T-helper 17 cell (primary cell): ENCODE data around the gene LSP1. TPM values are rescaled to one million over a fixed set of nuclear protein-coding genes. Genes with fewer than 3 reads are reported as not detected.

ENCODE experiments used
- ATAC-seq: fragments of 150-1000 bp; cut with Tn5 transposase; 2 replicates; pipeline ENCODE4 v1.10.0; 2021; ENCODE audit warnings: mild to moderate bottlenecking, moderate library complexity
- DNase-seq, 3 donors: peaks; one replicate each; pipeline versions ENCODE4 v3.0.0 to v3.0.0-alpha.2; 2020 to 2021
- H3K9me3 ChIP-seq: one replicate; pipeline ENCODE4 v1.7.0; 2013; ENCODE audit warnings: low read length, mild to moderate bottlenecking; ENCODE audit not compliant: control insufficient read depth, poor library complexity, severe bottlenecking
- H3K27ac Mint-ChIP-seq: one replicate; pipeline ENCODE4 v1.8.0; 2022; ENCODE audit warnings: mild to moderate bottlenecking, moderate library complexity, mixed read lengths
- H3K27me3 Mint-ChIP-seq: one replicate; pipeline ENCODE4 v1.8.0; 2022; ENCODE audit warnings: mixed read lengths
- H3K36me3 Mint-ChIP-seq: one replicate; pipeline ENCODE4 v1.8.0; 2022; ENCODE audit warnings: low read depth, mixed read lengths
- H3K4me1 Mint-ChIP-seq: one replicate; pipeline ENCODE4 v1.8.0; 2022; ENCODE audit warnings: mild to moderate bottlenecking, mixed read lengths
- H3K4me3 Mint-ChIP-seq: one replicate; pipeline ENCODE4 v1.8.0; 2022; ENCODE audit warnings: mild to moderate bottlenecking, moderate library complexity, mixed read lengths
- total RNA-seq, 4 donors: library from RNA in 2 of 4; stranded (reverse) in 2 of 4; gene quantifications; one replicate each; pipeline ENCODE4 v1.2.3 and lab custom pipeline; 2022 to 2026

The LSP1 gene
- total RNA-seq, 2 donors from 2014 or later: 297 to 299 TPM

DNA sequence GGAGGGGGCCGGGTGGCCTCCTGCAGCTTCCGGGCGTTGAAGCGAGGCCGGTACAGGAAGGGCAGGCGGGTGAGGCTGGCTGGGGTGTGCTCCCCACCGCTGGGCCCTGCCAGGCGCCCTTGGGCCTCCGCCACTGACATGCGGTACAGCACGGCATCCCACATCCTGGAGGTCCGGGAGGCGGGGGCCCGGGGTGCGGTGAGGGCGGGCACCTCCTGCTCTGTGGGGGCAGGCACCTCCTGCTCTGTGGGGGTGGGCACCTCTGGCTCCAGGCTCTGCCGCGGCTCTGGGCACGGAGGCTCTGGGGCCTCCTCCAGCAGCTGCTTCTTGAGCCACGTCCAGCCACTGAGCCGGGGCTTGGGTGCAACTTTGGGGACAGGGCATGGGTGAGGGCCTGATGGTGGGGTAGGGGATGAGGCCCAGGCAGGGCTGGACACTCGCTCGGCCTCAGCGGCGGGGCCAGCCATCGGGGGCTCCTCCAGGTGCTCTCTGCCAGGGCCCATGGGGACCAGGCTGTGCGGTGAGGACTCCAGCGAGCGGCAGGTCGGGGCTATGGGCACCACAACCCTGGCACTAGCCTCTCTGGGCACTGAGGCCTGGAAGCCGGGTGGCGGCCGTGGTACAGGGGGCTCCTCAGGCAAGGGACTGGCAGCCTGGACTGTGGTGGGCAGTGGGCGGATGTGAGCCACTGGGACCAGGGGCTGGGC lies 36.5 kb downstream of the LSP1 start:
- peak overlapping the region; percentile 75 for H3K27ac Mint-ChIP-seq
- no peaks in the 10 kb centered on the region for H3K9me3 ChIP-seq
- no peaks in the 10 kb centered on the region for H3K27me3 Mint-ChIP-seq
- peaks cover 23% of the 10 kb centered on the region for H3K4me1 Mint-ChIP-seq
- H3K4me3 Mint-ChIP-seq: peak overlapping the region; percentile 82
- peak; percentile 53 to 60 (median 60) for DNase-seq
- ATAC-seq: peak; percentile 94
- H3K36me3 Mint-ChIP-seq: peaks cover 2% of the 10 kb centered on the region

GRCh38 chr11:1889941-1890855 lies 37.3 kb downstream of the LSP1 start:
- Mint-ChIP-seq H3K27ac (peak overlapping the region; percentile 75), H3K4me3 (peak overlapping the region; percentile 82), H3K27me3 (no peaks in the 10 kb centered on the region), H3K4me1 (peaks cover 23% of the 10 kb centered on the region), H3K36me3 (peaks cover 2% of the 10 kb centered on the region)
- no peaks in the 10 kb centered on the region for H3K9me3 ChIP-seq
- DNase-seq: no peak
- no peak for ATAC-seq

GRCh38 chr11:1890856-1891830 lies 38.3 kb downstream of the LSP1 start:
- DNase-seq: no peak
- Mint-ChIP-seq H3K36me3 (peaks cover 2% of the 10 kb centered on the region), H3K27ac (peak overlapping the region; percentile 29), H3K4me1 (peaks cover 23% of the 10 kb centered on the region), H3K4me3 (peak overlapping the region; percentile 82), H3K27me3 (no peaks in the 10 kb centered on the region)
- no peak for ATAC-seq
- H3K9me3 ChIP-seq: no peaks in the 10 kb centered on the region

GRCh38 chr11:1891831-1892115 lies 38.9 kb downstream of the LSP1 start, which contains the start of gene PRR33:
Gene PRR33 (minus strand): TSS chr11:1891895. CDS start chr11:1890584, 1,311 bp downstream.
- Mint-ChIP-seq H3K4me3 (peak within 1 kb of the TSS; percentile 82), H3K27me3 (peaks cover 2% of the 10 kb centered on the region), H3K27ac (peak within 1 kb of the TSS; percentile 29), H3K4me1 (peaks cover 23% of the 10 kb centered on the region), H3K36me3 (peaks cover 2% of the 10 kb centered on the region)
- ATAC-seq: no peak
- H3K9me3 ChIP-seq: no peaks in the 10 kb centered on the region
- DNase-seq: no peak

GRCh38 chr11:1892116-1892515 lies 39.2 kb downstream of the LSP1 start:
- H3K9me3 ChIP-seq: no peaks in the 10 kb centered on the region
- Mint-ChIP-seq H3K27me3 (peaks cover 5% of the 10 kb centered on the region), H3K4me3 (no peak overlapping the region), H3K27ac (no peak overlapping the region), H3K36me3 (peaks cover 2% of the 10 kb centered on the region), H3K4me1 (peaks cover 23% of the 10 kb centered on the region)
- ATAC-seq (no peak), DNase-seq (no peak)

GRCh38 chr11:1892558-1892957 lies 39.7 kb downstream of the LSP1 start:
- ATAC-seq (no peak), DNase-seq (no peak)
- Mint-ChIP-seq H3K4me1 (peaks cover 23% of the 10 kb centered on the region), H3K27me3 (peaks cover 10% of the 10 kb centered on the region), H3K36me3 (peaks cover 2% of the 10 kb centered on the region), H3K27ac (no peak overlapping the region), H3K4me3 (peak overlapping the region; percentile 2)
- no peaks in the 10 kb centered on the region for H3K9me3 ChIP-seq

- Mint-ChIP-seq H3K27ac (no peak overlapping the region), H3K4me3 (no peak overlapping the region), H3K36me3 (no peaks in the 10 kb centered on the region), H3K27me3 (peaks cover 14% of the 10 kb centered on the region), H3K4me1 (peaks cover 13% of the 10 kb centered on the region)
- no peak for ATAC-seq
- no peaks in the 10 kb centered on the region for H3K9me3 ChIP-seq
- no peak for DNase-seq
Measured at GRCh38 chr11:1893581-1894359, 40.9 kb downstream of the LSP1 start.

- Mint-ChIP-seq H3K27me3 (peaks cover 20% of the 10 kb centered on the region), H3K4me3 (no peak overlapping the region), H3K4me1 (peaks cover 5% of the 10 kb centered on the region), H3K27ac (no peak overlapping the region), H3K36me3 (no peaks in the 10 kb centered on the region)
- ATAC-seq (no peak), DNase-seq (no peak)
- H3K9me3 ChIP-seq: no peaks in the 10 kb centered on the region
Measured at GRCh38 chr11:1894759-1895158, 41.9 kb downstream of the LSP1 start.

GRCh38 chr11:1896468-1896867 lies 43.6 kb downstream of the LSP1 start:
- Mint-ChIP-seq H3K4me3 (no peak overlapping the region), H3K4me1 (peaks cover 5% of the 10 kb centered on the region), H3K27ac (no peak overlapping the region), H3K27me3 (peaks cover 20% of the 10 kb centered on the region), H3K36me3 (no peaks in the 10 kb centered on the region)
- DNase-seq: no peak
- no peak for ATAC-seq
- H3K9me3 ChIP-seq: no peaks in the 10 kb centered on the region

DNA sequence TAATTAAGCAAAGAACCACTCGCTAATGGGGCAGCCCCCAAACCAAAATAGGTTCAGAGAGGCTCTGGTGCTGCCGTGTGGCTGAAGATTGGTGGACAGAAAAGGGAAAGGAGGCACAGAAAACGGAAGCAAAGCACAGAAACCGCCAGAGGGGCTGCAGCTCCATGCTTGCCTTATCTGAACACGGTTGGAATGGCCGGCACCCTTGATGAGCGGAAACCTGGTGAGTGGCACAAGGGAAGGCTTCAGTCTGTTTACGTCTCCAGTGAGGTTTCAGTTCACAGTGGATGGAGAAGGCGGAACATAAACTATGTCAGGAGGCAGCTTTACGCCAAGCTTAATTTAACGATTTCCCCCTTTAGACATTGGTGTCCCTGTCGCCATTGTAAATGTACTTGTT lies 44.0 kb downstream of the LSP1 start:
- H3K27me3 Mint-ChIP-seq: peaks cover 20% of the 10 kb centered on the region
- no peaks in the 10 kb centered on the region for H3K36me3 Mint-ChIP-seq
- ATAC-seq (no peak), DNase-seq (no peak)
- peaks cover 5% of the 10 kb centered on the region for H3K4me1 Mint-ChIP-seq
- no peak overlapping the region for H3K4me3 Mint-ChIP-seq
- H3K27ac Mint-ChIP-seq: no peak overlapping the region
- no peaks in the 10 kb centered on the region for H3K9me3 ChIP-seq

- H3K36me3 Mint-ChIP-seq: no peaks in the 10 kb centered on the region
- no peaks in the 10 kb centered on the region for H3K9me3 ChIP-seq
- H3K27me3 Mint-ChIP-seq: peaks cover 20% of the 10 kb centered on the region
Measured at GRCh38 chr11:1899090-1899489, 46.2 kb downstream of the LSP1 start.

DNA sequence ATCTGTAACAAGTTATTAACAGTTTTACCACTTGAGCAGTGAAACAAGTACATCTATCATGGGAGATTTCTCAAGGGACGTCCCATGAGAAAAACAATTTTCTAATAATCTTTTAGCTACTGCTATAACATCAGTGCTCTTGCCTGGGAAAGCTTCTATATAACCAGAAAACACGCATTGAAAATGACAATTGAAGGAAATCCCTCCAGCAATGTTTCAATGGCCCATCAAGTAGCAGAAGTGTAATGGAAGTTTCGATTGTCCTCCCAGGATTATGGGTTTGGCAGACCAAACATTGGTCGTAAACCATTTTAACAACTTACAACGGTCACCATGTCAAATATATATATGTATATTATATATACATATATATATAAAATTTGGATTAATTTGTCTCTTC lies 46.8 kb downstream of the LSP1 start:
- Mint-ChIP-seq H3K27me3 (peaks cover 20% of the 10 kb centered on the region), H3K27ac (no peak overlapping the region), H3K4me1 (no peaks in the 10 kb centered on the region), H3K4me3 (no peak overlapping the region), H3K36me3 (no peaks in the 10 kb centered on the region)
- no peaks in the 10 kb centered on the region for H3K9me3 ChIP-seq
- no peak for ATAC-seq
- DNase-seq: no peak

More at GRCh38 chr11:1899090-1899489, 46.2 kb downstream of the LSP1 start:
- ATAC-seq (no peak), DNase-seq (no peak)
- H3K4me1 Mint-ChIP-seq: no peaks in the 10 kb centered on the region
- H3K4me3 Mint-ChIP-seq: no peak overlapping the region
- no peak overlapping the region for H3K27ac Mint-ChIP-seq
